ENCODE measurements around the gene EDA. TPM values are rescaled to one million over a fixed set of nuclear protein-coding genes. Genes with fewer than 3 reads are reported as not detected.

EDA gene
- total RNA-seq, 1 experiment from 2014 or later, result 0.15 TPM

DNA sequence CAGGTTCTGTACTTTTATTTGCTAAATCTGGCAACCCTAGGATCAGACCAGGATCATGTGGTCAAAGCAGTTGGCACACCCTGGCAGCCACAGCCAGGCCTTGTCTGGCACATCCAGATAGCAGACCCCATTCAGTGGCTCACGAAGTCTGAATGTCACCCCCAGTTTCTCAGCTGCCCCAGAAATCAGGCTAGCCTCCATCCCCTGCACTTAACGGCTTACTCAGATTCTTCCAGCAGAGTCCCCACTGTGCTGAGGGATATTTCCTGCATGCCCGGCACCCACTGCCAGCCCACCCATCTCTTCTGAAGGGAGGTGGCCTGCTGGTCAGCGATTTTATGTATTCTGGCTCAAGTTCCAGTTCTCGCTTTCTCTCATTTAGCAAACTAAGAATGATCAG is 438.5 kb downstream of the EDA start:
- H3K9me3 ChIP-seq (ENCODE audit: low read length), result no peaks in the 10 kb centered on the region
- no peak for ATAC-seq
- H3K36me3 ChIP-seq (ENCODE audit: low read depth, low read length), result no peaks in the 10 kb centered on the region
- H3K27me3 ChIP-seq (ENCODE audit: low read length), result no peaks in the 10 kb centered on the region
- H3K4me2 ChIP-seq (ENCODE audit: low read length), result no peak overlapping the region
- intact Hi-C loops (cut with micrococcal nuclease), result no loop called here
- no peaks in the 10 kb centered on the region for H3K9me2 ChIP-seq (replicated peaks; ENCODE audit: low read length)
- H4K20me1 ChIP-seq (ENCODE audit: low read length), result no peaks in the 10 kb centered on the region
- DNase-seq, result no peak
- H2AFZ ChIP-seq (ENCODE audit: low read length), result no peak overlapping the region
- H3K9ac ChIP-seq (ENCODE audit: low read length), result no peak overlapping the region
- ChIA-PET POLR2A (ENCODE audit: unreplicated experiment) (no interaction called here), CTCF (no interaction called here)
- no TSS peak for BruUV-seq (replicated peaks)
- H3K27ac ChIP-seq (ENCODE audit: low read length), result no peak overlapping the region
- no peaks in the 10 kb centered on the region for H3F3A ChIP-seq (ENCODE audit: low read length, unreplicated experiment)
- H3K4me1 ChIP-seq (ENCODE audit: insufficient read depth, low read length), result no peaks in the 10 kb centered on the region
- no peak overlapping the region for H3K4me3 ChIP-seq (ENCODE audit: low read length)
- H3K79me2 ChIP-seq (ENCODE audit: low read length), result no peaks in the 10 kb centered on the region
- TF ChIP-seq EZH2 (IDR thresholded peaks at IDR 0.05; ENCODE audit: low read length, unreplicated experiment), result no peak
- no peak for TF ChIP-seq EZH2phosphoT487 (IDR thresholded peaks at IDR 0.05; ENCODE audit: borderline replicate concordance, low read length)
- TF ChIP-seq, protein P1, sequence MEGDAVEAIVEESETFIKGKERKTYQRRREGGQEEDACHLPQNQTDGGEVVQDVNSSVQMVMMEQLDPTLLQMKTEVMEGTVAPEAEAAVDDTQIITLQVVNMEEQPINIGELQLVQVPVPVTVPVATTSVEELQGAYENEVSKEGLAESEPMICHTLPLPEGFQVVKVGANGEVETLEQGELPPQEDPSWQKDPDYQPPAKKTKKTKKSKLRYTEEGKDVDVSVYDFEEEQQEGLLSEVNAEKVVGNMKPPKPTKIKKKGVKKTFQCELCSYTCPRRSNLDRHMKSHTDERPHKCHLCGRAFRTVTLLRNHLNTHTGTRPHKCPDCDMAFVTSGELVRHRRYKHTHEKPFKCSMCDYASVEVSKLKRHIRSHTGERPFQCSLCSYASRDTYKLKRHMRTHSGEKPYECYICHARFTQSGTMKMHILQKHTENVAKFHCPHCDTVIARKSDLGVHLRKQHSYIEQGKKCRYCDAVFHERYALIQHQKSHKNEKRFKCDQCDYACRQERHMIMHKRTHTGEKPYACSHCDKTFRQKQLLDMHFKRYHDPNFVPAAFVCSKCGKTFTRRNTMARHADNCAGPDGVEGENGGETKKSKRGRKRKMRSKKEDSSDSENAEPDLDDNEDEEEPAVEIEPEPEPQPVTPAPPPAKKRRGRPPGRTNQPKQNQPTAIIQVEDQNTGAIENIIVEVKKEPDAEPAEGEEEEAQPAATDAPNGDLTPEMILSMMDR (conservative IDR thresholded peaks at IDR 0.05; ENCODE audit: low read depth, low read length), result no peak

DNA sequence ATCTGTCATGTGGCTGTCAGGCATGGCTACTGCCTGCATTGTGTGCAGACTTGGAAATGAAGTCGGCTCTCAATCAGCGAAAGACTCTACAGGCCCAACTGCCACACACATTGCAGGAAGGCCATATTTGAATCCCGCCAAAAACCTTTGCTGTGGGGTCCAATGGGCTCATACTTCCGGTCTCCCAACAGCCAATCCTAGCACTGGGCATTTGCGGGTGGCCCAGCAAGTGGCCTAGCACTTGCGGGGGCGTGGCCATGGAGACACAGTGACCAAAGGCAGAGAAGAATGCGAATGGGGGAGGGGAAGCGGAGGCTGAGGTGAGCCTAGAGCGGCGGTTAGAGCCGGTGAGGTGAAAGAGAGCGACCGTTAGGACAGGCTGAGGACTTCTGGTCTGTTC is 446.2 kb downstream of the EDA start, which contains the start of gene OTUD6A:
OTUD6A (plus strand) TSS at position 382 of the 400 bp plus-strand sequence. CDS start 68 bp downstream, outside the sequence.
- Histone ChIP-seq H3K27me3 (ENCODE audit: low read length) (no peaks in the 10 kb centered on the region), H3K4me2 (ENCODE audit: low read length) (no peak within 1 kb of the TSS), H3K9me3 (ENCODE audit: low read length) (no peaks in the 10 kb centered on the region), H3K4me3 (ENCODE audit: low read length) (no peak within 1 kb of the TSS), H3K4me1 (ENCODE audit: insufficient read depth, low read length) (no peaks in the 10 kb centered on the region), H3K36me3 (ENCODE audit: low read depth, low read length) (no peaks in the 10 kb centered on the region), H3K9ac (ENCODE audit: low read length) (no peak within 1 kb of the TSS), H2AFZ (ENCODE audit: low read length) (no peak within 1 kb of the TSS), H3F3A (ENCODE audit: low read length, unreplicated experiment) (no peaks in the 10 kb centered on the region), H3K9me2 (replicated peaks; ENCODE audit: low read length) (no peaks in the 10 kb centered on the region), H3K79me2 (ENCODE audit: low read length) (no peaks in the 10 kb centered on the region), H4K20me1 (ENCODE audit: low read length) (no peaks in the 10 kb centered on the region), H3K27ac (ENCODE audit: low read length) (no peak within 1 kb of the TSS)
- DNase-seq (no peak), ATAC-seq (no peak)
- BruUV-seq (replicated peaks), result no TSS peak
- POLR2A ChIA-PET (ENCODE audit: unreplicated experiment), result no interaction called here
- TF ChIP-seq, protein P1 (conservative IDR thresholded peaks at IDR 0.05; ENCODE audit: low read depth, low read length), result no peak
- TF ChIP-seq EZH2 (IDR thresholded peaks at IDR 0.05; ENCODE audit: low read length, unreplicated experiment), result no peak
- TF ChIP-seq EZH2phosphoT487 (IDR thresholded peaks at IDR 0.05; ENCODE audit: borderline replicate concordance, low read length), result no peak
- intact Hi-C loops (cut with micrococcal nuclease), result no loop called here
- CTCF ChIA-PET, result no interaction called here

DNA sequence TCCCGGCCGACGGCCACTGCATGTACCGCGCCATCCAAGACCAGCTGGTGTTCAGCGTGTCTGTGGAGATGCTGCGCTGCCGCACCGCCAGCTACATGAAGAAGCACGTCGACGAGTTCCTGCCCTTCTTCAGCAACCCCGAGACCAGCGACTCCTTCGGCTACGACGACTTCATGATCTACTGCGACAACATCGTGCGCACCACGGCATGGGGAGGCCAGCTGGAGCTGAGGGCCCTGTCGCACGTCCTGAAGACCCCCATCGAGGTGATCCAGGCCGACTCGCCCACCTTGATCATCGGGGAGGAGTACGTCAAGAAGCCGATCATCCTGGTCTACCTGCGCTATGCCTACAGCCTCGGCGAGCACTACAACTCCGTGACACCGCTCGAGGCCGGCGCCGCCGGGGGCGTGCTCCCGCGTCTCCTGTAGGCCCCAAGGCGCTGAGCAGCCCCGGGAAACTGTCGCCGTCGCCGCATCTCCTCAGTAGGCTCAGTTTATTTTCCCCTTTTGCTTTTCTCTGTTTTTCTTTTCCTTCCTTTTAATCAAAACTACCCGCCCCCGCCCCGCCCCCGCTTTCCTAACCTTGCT is 447.1 kb downstream of the EDA start:
- no peak overlapping the region for H3K9ac ChIP-seq (ENCODE audit: low read length)
- CTCF ChIA-PET, result no interaction called here
- no peaks in the 10 kb centered on the region for H3K9me3 ChIP-seq (ENCODE audit: low read length)
- H3K4me2 ChIP-seq (ENCODE audit: low read length), result no peak overlapping the region
- POLR2A ChIA-PET (ENCODE audit: unreplicated experiment), result no interaction called here
- no TSS peak for BruUV-seq (replicated peaks)
- H3F3A ChIP-seq (ENCODE audit: low read length, unreplicated experiment), result no peaks in the 10 kb centered on the region
- no peaks in the 10 kb centered on the region for H3K9me2 ChIP-seq (replicated peaks; ENCODE audit: low read length)
- no peaks in the 10 kb centered on the region for H4K20me1 ChIP-seq (ENCODE audit: low read length)
- no peak for DNase-seq
- intact Hi-C loops (cut with micrococcal nuclease), result no loop called here
- H3K27me3 ChIP-seq (ENCODE audit: low read length), result no peaks in the 10 kb centered on the region
- no peak for TF ChIP-seq EZH2phosphoT487 (IDR thresholded peaks at IDR 0.05; ENCODE audit: borderline replicate concordance, low read length)
- TF ChIP-seq, protein P1 (conservative IDR thresholded peaks at IDR 0.05; ENCODE audit: low read depth, low read length), result no peak
- no peak for TF ChIP-seq EZH2 (IDR thresholded peaks at IDR 0.05; ENCODE audit: low read length, unreplicated experiment)
- H3K27ac ChIP-seq (ENCODE audit: low read length), result no peak overlapping the region
- H2AFZ ChIP-seq (ENCODE audit: low read length), result no peak overlapping the region
- H3K79me2 ChIP-seq (ENCODE audit: low read length), result no peaks in the 10 kb centered on the region
- H3K4me3 ChIP-seq (ENCODE audit: low read length), result no peak overlapping the region
- ATAC-seq, result no peak
- no peaks in the 10 kb centered on the region for H3K36me3 ChIP-seq (ENCODE audit: low read depth, low read length)
- H3K4me1 ChIP-seq (ENCODE audit: insufficient read depth, low read length), result no peaks in the 10 kb centered on the region

Data from PC-3 (cell line).